Astrocyte of the hippocampus (primary cell): ENCODE data around the gene ARHGAP10.

Experiments used
- DNase-seq: peaks from one replicate; pipeline ENCODE4 v3.0.0; 2011; ENCODE audit warnings: low read depth, low spot score

Gene ARHGAP10

GRCh38 chr4:148025981-148026380 lies 294.1 kb downstream of the ARHGAP10 start:
- peak; percentile 90 for DNase-seq

GRCh38 chr4:148027201-148027600 lies 295.3 kb downstream of the ARHGAP10 start:
- DNase-seq: no peak

GRCh38 chr4:148029781-148030180 lies 297.9 kb downstream of the ARHGAP10 start:
- DNase-seq: no peak

GRCh38 chr4:148030193-148030873 lies 298.4 kb downstream of the ARHGAP10 start:
- no peak for DNase-seq

GRCh38 chr4:148034813-148035212 lies 302.9 kb downstream of the ARHGAP10 start:
- DNase-seq: no peak

- DNase-seq: no peak
These were observed 309.9 kb downstream of the ARHGAP10 start for GRCh38 chr4:148041606-148042329.

- DNase-seq: no peak
These were observed 312.4 kb downstream of the ARHGAP10 start for GRCh38 chr4:148044089-148044911.

GRCh38 chr4:148044912-148045352 lies 313.0 kb downstream of the ARHGAP10 start:
- DNase-seq: no peak

- no peak for DNase-seq
These were observed 316.7 kb downstream of the ARHGAP10 start for GRCh38 chr4:148048598-148048997.

GRCh38 chr4:148051403-148051802 lies 319.5 kb downstream of the ARHGAP10 start:
- no peak for DNase-seq

GRCh38 chr4:148052448-148052847 lies 320.6 kb downstream of the ARHGAP10 start:
- no peak for DNase-seq

- DNase-seq: peak; percentile 20
These were observed 321.6 kb downstream of the ARHGAP10 start for GRCh38 chr4:148053298-148054003.

GRCh38 chr4:148054275-148054674 lies 322.4 kb downstream of the ARHGAP10 start:
- DNase-seq: no peak

GRCh38 chr4:148055844-148056243 lies 324.0 kb downstream of the ARHGAP10 start:
- no peak for DNase-seq

GRCh38 chr4:148056879-148057278 lies 325.0 kb downstream of the ARHGAP10 start:
- peak; percentile 59 for DNase-seq

GRCh38 chr4:148057516-148057915 lies 325.6 kb downstream of the ARHGAP10 start:
- DNase-seq: no peak

GRCh38 chr4:148057984-148058859 lies 326.3 kb downstream of the ARHGAP10 start:
- DNase-seq: no peak

- no peak for DNase-seq
These were observed 327.8 kb downstream of the ARHGAP10 start for GRCh38 chr4:148059617-148060180.

- DNase-seq: no peak
These were observed 328.6 kb downstream of the ARHGAP10 start for GRCh38 chr4:148060264-148061140.
